IMR-90 (cell line): Measurements from ENCODE around the gene SNX15. TPM values are rescaled to one million over a fixed set of nuclear protein-coding genes. Genes with fewer than 3 reads are reported as not detected.

ENCODE experiments used
- ATAC-seq: fragments of 200-7000 bp; cut with Tn5 transposase; 2 replicates; pipeline ENCODE4 v1.9.1; 2020; ENCODE audit warnings: low read depth, mild to moderate bottlenecking, moderate library complexity
- BruUV-seq: library from RNA; stranded (reverse); fragments of 400-500 nt; replicated peaks from 2 replicates; lab custom pipeline; 2021; lab: Mats Ljungman, UMichigan
- CTCF ChIA-PET: fragments of 300-600 bp; formaldehyde crosslinking; extraction: SDS; loops from one replicate; lab custom pipeline; 2021; ENCODE audit warnings: antibody characterized with exemption; lab: Yijun Ruan, JAX
- POLR2A ChIA-PET: fragments of 300-600 bp; sonication (Branson Sonifier 250); formaldehyde crosslinking; loops from one replicate; lab custom pipeline; 2022; ENCODE audit warnings: antibody characterized with exemption; ENCODE audit not compliant: unreplicated experiment; lab: Charles Lee
- DNase-seq: peaks from one replicate; pipeline ENCODE4 v3.0.0; 2013
- H2AFZ ChIP-seq: replicated peaks from 2 replicates; pipeline ENCODE3; 2013; ENCODE audit warnings: low read length, mild to moderate bottlenecking; ENCODE audit not compliant: poor library complexity
- H2AK5ac ChIP-seq: 2 replicates; pipeline ENCODE4 v1.6.1; 2013; ENCODE audit warnings: low read depth, low read length, inconsistent platforms
- H2AK9ac ChIP-seq: replicated peaks from 2 replicates; pipeline ENCODE3; 2013; ENCODE audit warnings: mild to moderate bottlenecking, low read depth, low read length, moderate library complexity; ENCODE audit not compliant: poor library complexity
- H2BK120ac ChIP-seq: 2 replicates; pipeline ENCODE4 v1.6.1; 2013; ENCODE audit warnings: low read depth, low read length, inconsistent platforms
- H2BK15ac ChIP-seq: 3 replicates; pipeline ENCODE4 v1.6.1; 2013; ENCODE audit warnings: low read depth, low read length, inconsistent platforms
- H2BK20ac ChIP-seq: 2 replicates; pipeline ENCODE4 v1.6.1; 2013; ENCODE audit warnings: low read depth, mild to moderate bottlenecking, inconsistent platforms, low read length, moderate library complexity
- H2BK5ac ChIP-seq: 2 replicates; pipeline ENCODE4 v1.6.1; 2013; ENCODE audit warnings: mild to moderate bottlenecking, low read depth, low read length, inconsistent platforms; ENCODE audit not compliant: poor library complexity, severe bottlenecking
- H3K14ac ChIP-seq: replicated peaks from 2 replicates; pipeline ENCODE4 v1.6.1; 2013; ENCODE audit warnings: low read depth, low read length, inconsistent platforms
- H3K18ac ChIP-seq: 2 replicates; pipeline ENCODE4 v1.6.1; 2013; ENCODE audit warnings: low read depth, low read length, control low read depth
- H3K23ac ChIP-seq: 2 replicates; pipeline ENCODE4 v1.6.1; 2013; ENCODE audit warnings: low read depth, low read length, inconsistent platforms
- H3K27ac ChIP-seq: 2 replicates; pipeline ENCODE4 v1.5.1; 2013; ENCODE audit warnings: mild to moderate bottlenecking, control low read depth, low read length; ENCODE audit not compliant: insufficient read depth
- H3K27me3 ChIP-seq: 2 replicates; pipeline ENCODE4 v1.6.1; 2013; ENCODE audit warnings: low read length; ENCODE audit not compliant: control insufficient read depth, insufficient read depth
- H3K36me3 ChIP-seq: 2 replicates; pipeline ENCODE4 v1.6.1; 2013; ENCODE audit warnings: low read length, mixed read lengths; ENCODE audit not compliant: control insufficient read depth, insufficient read depth
- H3K4ac ChIP-seq: 2 replicates; pipeline ENCODE4 v1.6.1; 2013; ENCODE audit warnings: low read depth, low read length, inconsistent platforms
- H3K4me1 ChIP-seq: 2 replicates; pipeline ENCODE4 v1.6.1; 2013; ENCODE audit warnings: low read length, mixed read lengths; ENCODE audit not compliant: control insufficient read depth, insufficient read depth
- H3K4me2 ChIP-seq: 2 replicates; pipeline ENCODE4 v1.6.1; 2013; ENCODE audit warnings: low read depth, mild to moderate bottlenecking, control low read depth, low read length, moderate library complexity
- H3K4me3 ChIP-seq: 2 replicates; pipeline ENCODE4 v1.5.1; 2013; ENCODE audit warnings: low read depth, mild to moderate bottlenecking, control low read depth, low read length, moderate library complexity; ENCODE audit not compliant: insufficient read depth
- H3K56ac ChIP-seq: 2 replicates; pipeline ENCODE4 v1.6.1; 2013; ENCODE audit warnings: low read length, inconsistent platforms; ENCODE audit not compliant: insufficient read depth; ENCODE audit errors: extremely low read depth
- H3K79me1 ChIP-seq, 2 experiments: 2 replicates each; pipeline ENCODE4 v1.6.1; 2013; ENCODE audit warnings: low read length in 2 of 2, inconsistent platforms in 1 of 2, low read depth in 1 of 2
- H3K9ac ChIP-seq: 2 replicates; pipeline ENCODE4 v1.6.1; 2013; ENCODE audit warnings: low read depth, low read length, control low read depth
- H3K9me1 ChIP-seq: 2 replicates; pipeline ENCODE4 v1.6.1; 2013; ENCODE audit warnings: low read length, inconsistent platforms; ENCODE audit not compliant: insufficient read depth
- H3K9me3 ChIP-seq: 2 replicates; pipeline ENCODE4 v1.6.1; 2013; ENCODE audit warnings: low read length; ENCODE audit not compliant: control insufficient read depth, insufficient read depth
- H4K20me1 ChIP-seq: 2 replicates; pipeline ENCODE4 v1.6.1; 2013; ENCODE audit warnings: low read length, inconsistent platforms; ENCODE audit not compliant: insufficient read depth
- H4K5ac ChIP-seq: 2 replicates; pipeline ENCODE4 v1.6.1; 2013; ENCODE audit warnings: mild to moderate bottlenecking, low read depth, low read length, control low read depth
- H4K8ac ChIP-seq, 2 experiments: 2 replicates each; pipeline ENCODE4 v1.6.1; 2013; ENCODE audit warnings: low read depth in 2 of 2, low read length in 2 of 2, control low read depth in 1 of 2, inconsistent platforms in 1 of 2
- H4K91ac ChIP-seq: 2 replicates; pipeline ENCODE4 v1.6.1; 2013; ENCODE audit warnings: low read depth, low read length, inconsistent platforms; ENCODE audit not compliant: insufficient read depth
- CEBPB ChIP-seq: IDR thresholded peaks from 2 replicates; pipeline ENCODE4 v1.6.1; 2012; ENCODE audit warnings: low read depth, low read length, improper control_type of control experiment
- CHD1 ChIP-seq: IDR thresholded peaks from 2 replicates; pipeline ENCODE4 v1.6.1; 2012; ENCODE audit warnings: low read depth, low read length, improper control_type of control experiment
- FOS ChIP-seq: fragments of 150-350 bp; IDR thresholded peaks from 2 replicates; pipeline ENCODE4 v1.6.1; 2016; ENCODE audit warnings: low read depth, low read length
- MAFK ChIP-seq: IDR thresholded peaks from 2 replicates; pipeline ENCODE4 v1.6.1; 2012; ENCODE audit warnings: low read depth, low read length, improper control_type of control experiment
- MAZ ChIP-seq: IDR thresholded peaks from 2 replicates; pipeline ENCODE4 v1.6.1; 2012; ENCODE audit warnings: low read depth, mild to moderate bottlenecking, low read length, improper control_type of control experiment, moderate library complexity, borderline replicate concordance
- POLR2A ChIP-seq: IDR thresholded peaks from 2 replicates; pipeline ENCODE4 v1.6.1; 2012; ENCODE audit warnings: mild to moderate bottlenecking, low read depth, low read length
- RCOR1 ChIP-seq: IDR thresholded peaks from 2 replicates; pipeline ENCODE4 v1.6.1; 2012; ENCODE audit warnings: mild to moderate bottlenecking, low read length, improper control_type of control experiment; ENCODE audit not compliant: insufficient replicate concordance
- SMC3 ChIP-seq: fragments of 150-350 bp; IDR thresholded peaks from 2 replicates; pipeline ENCODE4 v1.6.1; 2016; ENCODE audit warnings: low read depth, mild to moderate bottlenecking, antibody characterized with exemption, low read length, moderate library complexity
- WGBS, 2 experiments: methylation state at CpG; one replicate each; pipeline versions ENCODE4 v1.1.5 to v1.1.7; 2013; ENCODE audit warnings: missing lambda C conversion rate in 2 of 2; ENCODE audit not compliant: insufficient read length in 1 of 2; ENCODE audit errors: extremely low coverage in 2 of 2; 5-methylcytosine and 5-hydroxymethylcytosine counted together
- dilution Hi-C: fragments of 300-500 bp; cut with HindIII; formaldehyde crosslinking; loops from one replicate; pipeline ENCODE4 v1.14.3; 2018; ENCODE audit warnings: low sequenced_read_pairs; ENCODE audit not compliant: unreplicated experiment
- in situ Hi-C: fragments of 300-500 bp; cut with MboI; formaldehyde crosslinking; loops from 3 replicates; pipeline ENCODE4 v1.14.3; 2019; ENCODE audit warnings: low sequenced_read_pairs, inconsistent platforms, mixed read lengths
- intact Hi-C: fragments of 100-400 bp; cut with micrococcal nuclease; formaldehyde crosslinking; loops from 2 replicates; pipeline ENCODE4 v1.10.0; 2022
- polyA plus RNA-seq, 3 experiments: library from polyadenylated mRNA; depleted of rRNA; stranded (reverse); fragments of >200 nt; gene quantifications; 2 replicates each; pipeline ENCODE4 v1.2.3, GENCODE V29; 2012; ENCODE audit warnings: low replicate concordance in 1 of 3
- total RNA-seq: library from RNA; depleted of rRNA; stranded (reverse); fragments of >200 nt; gene quantifications from 2 replicates; pipeline ENCODE4 v1.2.3, GENCODE V29; 2012

Gene SNX15
- total and polyA plus RNA-seq, 2 of the 4 experiments (the other 2 are of a cell fraction) = 9.0 to 16.3 TPM

DNA sequence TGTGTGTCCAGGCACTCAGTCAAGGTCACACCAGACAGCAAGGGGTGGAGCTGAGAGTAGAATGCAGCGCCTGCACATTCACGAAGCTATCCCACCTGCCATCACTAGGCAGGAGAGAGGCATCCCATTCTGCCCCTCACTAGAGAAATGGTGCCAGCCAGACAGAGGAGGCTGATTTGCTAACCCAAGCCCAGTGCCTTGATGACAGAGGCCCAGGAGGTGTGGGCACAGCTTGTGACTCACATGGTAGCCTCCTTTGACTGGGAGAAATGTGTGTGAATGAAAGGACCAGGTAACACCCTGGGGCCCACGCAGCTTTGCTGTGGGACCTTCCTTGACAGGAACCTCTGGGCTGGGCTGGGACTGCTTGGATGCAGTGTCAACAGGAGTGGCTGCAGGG, 36.3 kb downstream of the SNX15 start:
- no peak overlapping the region for H2AK9ac ChIP-seq
- no peak overlapping the region for H2BK120ac ChIP-seq
- peaks cover 16% of the 10 kb centered on the region; the same call in 1 of the 2 replicates for H3K27me3 ChIP-seq
- H3K27ac ChIP-seq = no peak overlapping the region
- WGBS, 2 experiments = no CpG with 5 or more reads among the region's 3 CpGs
- H3K36me3 ChIP-seq = no peaks in the 10 kb centered on the region
- H2BK15ac ChIP-seq = no peak overlapping the region
- H3K4me2 ChIP-seq = no peak overlapping the region
- H4K8ac ChIP-seq = no peak overlapping the region
- POLR2A ChIA-PET = no interaction called here
- no peak overlapping the region for H3K14ac ChIP-seq
- no peak overlapping the region for H3K23ac ChIP-seq
- H3K9ac ChIP-seq = no peak overlapping the region
- TF ChIP-seq FOS (no peak), RCOR1 (no peak), POLR2A (no peak), CEBPB (no peak), SMC3 (no peak), MAZ (no peak), CHD1 (no peak), MAFK (no peak)
- ATAC-seq (no peak), DNase-seq (no peak)
- no peaks in the 10 kb centered on the region for H4K20me1 ChIP-seq
- H3K4ac ChIP-seq = no peak overlapping the region
- H3K79me1 ChIP-seq = no peaks in the 10 kb centered on the region
- H3K56ac ChIP-seq = no peak overlapping the region
- in situ Hi-C loops = no loop called here
- H3K9me1 ChIP-seq = peaks cover 5% of the 10 kb centered on the region; the same call in 1 of the 2 replicates
- no peak overlapping the region for H2AK5ac ChIP-seq
- CTCF ChIA-PET = interaction anchor here (0.6 kb wide), 1 partner anchor 980 kb away, joined by 3 read pairs; no protein-coding TSS in a partner anchor
- no peak overlapping the region for H3K18ac ChIP-seq
- no peaks in the 10 kb centered on the region for H3K9me3 ChIP-seq
- H4K5ac ChIP-seq = no peak overlapping the region
- H2BK20ac ChIP-seq = no peak overlapping the region
- H4K91ac ChIP-seq = no peak overlapping the region
- H2AFZ ChIP-seq = peak overlapping the region; percentile 67
- dilution Hi-C loops = no loop called here
- no peaks in the 10 kb centered on the region for H3K4me1 ChIP-seq
- intact Hi-C loops = no loop called here
- H2BK5ac ChIP-seq = no peak overlapping the region
- no peak overlapping the region for H3K4me3 ChIP-seq
- no TSS peak for BruUV-seq
